COLO668 (cell line): ENCODE measurements around the gene PPARA.

Source experiments
- DNase-seq: peaks from one replicate; lab custom pipeline; 2025; ENCODE audit not compliant: unreplicated experiment; lab: John Stamatoyannopoulos, UW

PPARA gene

DNA sequence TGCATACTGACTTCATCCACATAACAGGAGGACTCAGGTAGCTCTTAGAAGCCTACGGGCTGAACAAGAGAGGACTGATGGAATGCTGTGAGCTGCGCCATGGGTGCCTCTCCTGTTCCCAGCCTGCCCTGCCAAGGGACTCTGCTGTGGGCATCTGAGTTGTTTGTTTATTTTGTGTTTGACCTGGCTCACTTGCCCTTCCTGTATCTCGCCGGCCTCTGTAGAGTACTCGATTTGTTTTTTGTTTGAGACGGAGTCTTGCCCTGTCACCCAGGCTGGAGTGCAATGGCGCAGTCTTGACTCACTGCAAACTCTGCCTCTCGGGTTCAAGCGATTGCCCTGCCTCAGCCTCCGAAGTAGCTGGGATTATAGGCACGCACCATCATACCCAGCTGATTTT, 119.2 kb downstream of the PPARA start:
- DNase-seq, result no peak

DNA sequence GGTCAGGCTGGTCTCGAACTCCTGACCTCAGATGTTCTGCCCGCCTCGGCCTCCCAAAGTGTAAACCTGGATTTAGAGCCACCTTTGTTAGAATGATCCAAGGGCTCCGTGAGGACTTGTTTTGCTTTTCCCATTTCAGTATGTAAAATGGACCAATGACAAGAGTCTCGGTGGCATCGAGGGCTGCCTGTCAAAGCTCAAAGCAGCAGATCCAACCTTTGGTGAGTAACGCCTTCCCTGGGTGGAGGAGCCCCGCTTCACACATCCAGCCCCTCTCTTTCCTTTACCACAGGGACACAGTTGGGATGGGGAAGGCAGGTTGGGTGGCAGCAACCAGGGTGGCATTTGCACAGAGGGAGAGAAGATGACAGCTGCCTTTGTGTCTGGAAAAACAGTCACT, 121.9 kb downstream of the PPARA start:
- no peak for DNase-seq

DNA sequence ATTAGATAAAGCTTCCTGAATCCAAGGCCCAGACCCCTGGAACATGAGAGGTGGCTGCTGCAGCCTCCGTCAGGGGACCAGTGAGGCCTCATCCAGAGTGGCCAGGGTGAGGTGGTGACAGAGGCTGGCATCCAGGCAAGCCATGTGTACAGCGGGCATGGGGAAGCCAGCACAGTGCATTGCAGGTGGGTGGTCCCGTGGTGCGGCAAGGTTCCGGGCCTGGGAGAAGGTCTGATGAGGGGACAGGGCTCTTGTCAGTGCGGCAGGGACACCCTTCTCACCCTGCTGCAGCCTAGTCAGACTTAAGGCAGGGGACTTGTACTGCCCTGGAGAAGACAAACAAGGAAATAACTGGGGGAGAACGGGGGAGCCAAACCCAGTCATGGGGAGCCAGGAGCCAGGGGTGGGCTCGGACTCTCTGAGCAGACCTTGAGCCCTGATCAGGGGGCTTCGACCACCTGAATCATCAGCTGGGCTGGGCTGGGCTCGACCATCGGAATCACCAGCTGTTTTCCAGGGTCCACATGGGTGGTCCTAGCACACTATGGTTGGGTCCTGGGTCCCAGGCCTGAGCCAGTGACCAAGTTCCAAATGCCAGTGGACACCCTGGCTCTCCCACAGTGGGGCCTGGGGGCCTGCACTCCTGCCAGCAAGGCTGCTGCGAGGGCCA, 122.6 kb downstream of the PPARA start:
- no peak for DNase-seq

DNA sequence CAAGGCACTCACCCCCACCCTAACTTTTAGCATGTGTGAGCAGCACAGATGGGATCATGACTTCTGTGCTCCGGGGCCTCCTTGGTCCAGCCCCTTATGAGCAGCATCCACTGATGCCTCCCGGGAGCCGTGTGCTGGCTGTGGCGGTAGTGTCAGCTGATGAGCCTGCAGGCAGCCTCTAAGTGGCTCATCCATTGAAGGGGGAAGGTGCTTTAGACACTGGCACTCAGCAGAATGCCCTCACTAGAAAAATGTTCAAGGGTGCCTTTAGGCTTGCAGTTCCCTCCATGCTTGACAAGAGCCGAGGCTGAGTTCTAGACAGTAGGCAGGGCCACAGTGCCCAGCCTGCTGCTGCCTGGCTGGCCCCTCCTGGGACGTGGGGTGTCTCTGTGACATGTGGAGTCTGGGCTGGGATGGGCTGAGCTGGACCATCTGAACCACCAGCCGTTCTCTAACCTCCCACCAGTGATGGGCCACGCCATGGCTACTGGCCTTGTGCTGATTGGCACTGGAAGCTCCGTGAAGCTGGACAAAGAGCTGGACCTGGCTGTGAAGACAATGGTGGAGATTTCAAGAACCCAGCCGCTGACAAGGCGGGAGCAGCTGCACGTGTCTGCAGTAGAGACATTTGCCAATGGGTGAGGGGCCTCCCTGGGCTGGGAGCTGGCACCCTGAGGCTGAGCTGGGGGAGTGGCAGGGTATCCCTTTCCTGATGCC, 123.3 kb downstream of the PPARA start:
- no peak for DNase-seq

DNA sequence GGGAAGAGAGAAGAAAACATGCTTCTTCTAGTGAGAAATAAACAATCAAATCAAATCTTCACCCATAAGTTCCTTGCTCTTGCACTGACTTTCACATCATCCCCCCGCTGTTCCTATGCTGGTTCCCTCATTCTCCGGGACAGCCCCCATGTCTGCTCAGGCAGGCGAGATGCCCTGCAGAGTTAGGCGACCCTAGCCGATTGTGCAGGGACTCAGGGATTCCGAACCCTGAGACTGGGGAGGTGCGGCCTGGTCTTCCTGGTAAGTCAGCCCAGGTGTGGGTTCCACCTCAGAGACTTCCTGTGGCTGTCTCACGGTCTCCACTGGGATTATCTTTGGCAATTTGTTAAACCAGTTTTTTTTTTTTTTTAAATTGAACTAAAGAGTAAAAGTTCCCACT, 124.1 kb downstream of the PPARA start:
- no peak for DNase-seq

DNA sequence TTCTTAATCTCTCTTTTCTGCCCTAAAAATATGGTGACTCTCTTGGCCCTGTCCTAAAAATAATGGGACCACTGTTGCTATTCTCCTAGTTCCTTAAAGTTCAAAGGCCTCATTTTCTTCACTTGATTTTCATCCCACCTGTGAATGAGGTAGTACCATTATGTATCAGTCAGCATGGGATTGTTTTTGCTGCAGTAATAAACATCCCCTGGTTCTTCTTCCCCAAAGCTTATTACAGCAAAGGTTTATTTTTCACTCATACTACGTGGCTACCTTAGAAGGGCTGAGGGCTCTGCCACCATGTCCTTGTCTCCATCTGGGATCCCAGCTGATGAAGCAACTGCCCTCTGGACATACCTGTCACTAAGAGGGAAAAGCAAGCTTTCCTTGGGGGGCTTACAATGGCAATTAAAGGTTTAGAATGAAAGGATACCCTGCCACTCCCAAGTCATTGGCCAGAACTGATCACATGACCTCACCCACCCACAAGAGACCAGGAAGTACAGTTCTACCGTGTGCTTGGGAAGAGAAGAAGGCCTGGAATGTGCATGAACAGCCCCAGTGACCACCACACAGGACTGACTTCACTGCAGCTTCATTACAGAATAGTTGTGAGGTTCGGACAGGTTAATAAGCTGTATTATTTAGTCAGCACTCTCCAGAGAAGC, 125.3 kb downstream of the PPARA start:
- DNase-seq, result no peak

DNA sequence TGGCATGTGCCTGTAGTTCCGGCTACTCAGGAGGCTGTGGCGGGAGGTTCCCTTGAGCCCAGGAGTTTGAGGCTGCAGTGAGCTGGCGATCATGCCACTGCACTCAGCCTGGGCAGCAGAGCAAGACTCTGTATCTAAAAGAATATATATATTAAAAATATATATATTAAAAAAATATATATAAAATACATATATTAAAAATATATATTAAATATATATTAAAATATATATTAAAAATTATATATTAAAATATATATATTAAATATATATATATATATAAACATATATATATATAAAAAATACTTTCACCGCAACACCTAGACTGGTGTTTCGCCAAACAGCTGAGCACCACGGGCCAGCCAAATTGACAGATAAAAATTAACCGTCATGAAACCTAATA, 126.2 kb downstream of the PPARA start:
- DNase-seq, result no peak

DNA sequence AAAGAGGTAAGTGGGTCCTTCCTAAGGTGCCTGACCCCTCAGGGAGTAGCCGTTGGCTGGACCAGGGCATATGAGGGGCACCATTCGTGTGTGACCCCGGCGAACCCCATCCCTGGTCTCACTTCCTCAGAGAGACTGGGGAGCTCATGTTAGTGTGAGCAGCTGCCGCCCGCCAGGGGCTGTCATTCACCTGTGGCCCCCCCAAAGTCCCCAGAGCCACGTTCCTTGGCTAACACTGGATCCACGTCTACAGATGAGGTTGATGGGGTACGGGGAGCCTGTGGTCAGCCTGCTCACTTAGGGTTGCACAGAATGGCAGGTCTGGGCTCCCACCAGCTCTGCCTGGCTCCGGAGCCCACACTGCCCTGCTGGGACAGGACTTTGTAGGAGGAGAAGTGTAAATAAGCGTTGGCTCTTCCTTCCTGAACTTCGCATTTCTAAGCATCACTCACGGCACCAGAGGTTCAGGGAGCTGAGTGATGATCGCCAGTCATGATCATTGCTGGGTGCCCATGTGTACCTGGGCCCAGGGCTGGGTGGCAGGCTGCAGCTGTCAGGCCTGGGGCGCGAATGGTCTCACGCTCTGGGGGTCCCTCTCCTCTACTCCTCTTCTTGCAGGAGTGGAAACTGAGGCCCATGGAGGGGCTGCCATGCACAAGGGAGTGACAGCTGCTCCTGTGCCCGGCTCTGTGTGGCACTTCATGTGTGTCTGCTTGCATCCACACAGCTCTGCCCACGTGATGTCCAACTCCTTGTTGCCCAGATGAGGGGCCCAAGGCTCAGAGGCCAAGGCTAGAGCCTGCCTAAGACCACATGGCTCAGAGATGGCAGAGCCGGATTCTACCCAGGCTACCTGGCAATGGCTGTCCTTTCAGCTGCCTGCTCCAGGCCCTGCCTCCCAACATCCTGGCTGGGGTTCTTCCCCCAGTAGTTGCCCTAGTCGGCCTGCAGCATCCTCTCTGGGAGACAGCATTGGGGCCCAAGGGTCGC, 128.6 kb downstream of the PPARA start:
- DNase-seq, result no peak

DNA sequence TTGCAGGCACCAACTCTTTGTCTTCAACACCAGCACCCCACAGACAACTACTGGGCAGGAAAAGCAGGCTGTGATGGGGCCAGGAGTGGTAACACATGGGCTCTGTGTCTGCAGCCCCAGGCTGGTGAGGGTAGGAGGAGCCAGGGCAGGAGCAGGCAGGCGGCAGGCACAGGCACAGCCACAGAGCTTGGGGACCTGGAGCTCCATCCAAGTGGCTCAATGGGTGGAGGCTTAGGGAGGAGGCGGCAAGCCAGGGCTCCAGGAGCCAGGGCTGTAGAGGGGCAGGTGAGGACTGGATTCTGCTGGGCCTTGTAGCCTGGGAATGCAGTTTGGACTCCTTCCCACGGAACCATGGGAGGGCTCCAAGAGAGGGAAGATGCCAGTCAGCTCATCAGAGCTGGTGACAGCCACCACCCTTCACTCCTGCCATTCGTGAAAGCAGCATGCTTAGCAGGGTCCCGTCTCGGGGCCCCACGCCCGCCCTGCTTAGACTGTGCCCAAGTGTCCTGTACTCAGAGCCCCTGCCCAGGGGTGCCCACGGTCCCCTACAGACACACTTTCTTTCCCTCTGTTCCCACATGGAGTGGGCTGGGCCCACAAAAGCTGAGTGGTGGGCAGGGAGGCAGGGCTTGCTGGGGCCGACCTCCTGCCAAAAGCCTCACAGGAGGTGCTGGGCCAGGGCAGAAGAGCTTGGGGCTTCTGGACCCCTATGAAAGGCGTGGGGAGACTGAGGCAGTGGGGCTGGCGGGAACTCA, 129.9 kb downstream of the PPARA start:
- no peak for DNase-seq

DNA sequence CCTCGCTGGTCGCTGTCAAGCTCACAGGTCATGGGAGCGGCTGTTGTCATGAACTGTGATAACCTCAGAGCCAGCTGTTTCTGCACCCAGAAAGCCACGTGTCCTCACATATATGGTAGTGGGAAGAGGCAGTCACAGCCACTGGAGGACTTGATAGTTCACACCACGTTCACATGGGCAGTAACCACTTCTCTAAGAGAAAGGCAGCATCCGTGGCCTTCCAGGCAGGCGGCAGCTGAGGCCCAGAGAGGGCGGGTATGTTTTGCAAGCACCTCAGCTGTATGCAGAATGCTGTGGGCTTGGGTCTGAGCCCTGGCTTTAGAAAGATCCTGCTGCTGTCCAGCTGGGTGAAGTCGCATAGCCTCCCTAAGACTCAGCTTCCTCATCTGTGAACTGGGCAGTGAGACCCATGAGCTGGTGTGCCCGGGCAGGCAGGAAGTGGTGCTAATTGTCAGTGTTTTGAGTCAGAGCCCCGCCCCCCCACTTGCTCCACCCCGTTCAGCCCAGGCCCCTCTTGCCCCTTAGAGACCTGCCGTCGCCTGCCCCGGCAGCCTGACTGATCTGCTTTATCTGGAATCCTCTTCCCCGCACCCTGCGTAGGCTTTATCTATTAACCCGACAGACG, 130.8 kb downstream of the PPARA start:
- DNase-seq, result no peak

DNA sequence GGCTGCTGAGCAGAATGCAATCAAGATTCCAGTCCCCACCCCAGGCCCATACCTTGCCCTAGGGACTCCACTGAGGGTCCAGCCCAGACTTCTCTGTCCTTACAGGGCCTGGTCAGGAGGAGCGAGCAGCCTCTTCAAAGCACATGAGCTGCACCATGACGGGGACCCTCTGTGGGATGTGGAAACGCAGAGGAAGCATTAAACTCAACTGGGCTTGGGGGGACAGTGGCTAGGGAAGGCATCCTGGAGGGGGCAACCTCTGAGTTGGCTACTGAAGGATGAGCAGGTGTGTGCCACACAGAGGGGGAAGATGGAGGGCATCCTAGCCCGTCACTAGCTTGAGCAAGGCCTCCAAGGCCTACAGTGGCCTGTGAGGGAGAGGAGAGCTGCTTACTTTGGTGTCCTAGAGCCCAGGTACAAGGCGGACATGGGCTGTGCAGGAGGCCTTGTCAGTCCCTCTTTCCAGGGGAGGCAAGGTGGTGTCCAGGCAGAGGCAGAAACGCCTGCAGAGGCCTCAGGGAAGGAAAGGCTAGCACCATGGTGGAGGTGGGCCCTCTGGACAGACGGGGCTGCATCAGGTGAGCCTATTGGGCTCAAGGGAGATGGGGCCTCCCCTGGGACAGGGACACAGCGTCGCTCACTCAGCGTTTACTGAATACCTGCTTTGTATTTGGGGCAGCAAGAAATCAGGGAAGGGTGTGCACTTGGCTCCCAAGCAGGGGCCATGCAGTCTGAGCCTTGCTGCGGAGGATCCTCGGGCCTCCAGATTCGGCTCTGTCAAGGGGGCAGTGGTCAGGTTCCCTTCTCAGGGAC, 131.7 kb downstream of the PPARA start:
- DNase-seq, result no peak

DNA sequence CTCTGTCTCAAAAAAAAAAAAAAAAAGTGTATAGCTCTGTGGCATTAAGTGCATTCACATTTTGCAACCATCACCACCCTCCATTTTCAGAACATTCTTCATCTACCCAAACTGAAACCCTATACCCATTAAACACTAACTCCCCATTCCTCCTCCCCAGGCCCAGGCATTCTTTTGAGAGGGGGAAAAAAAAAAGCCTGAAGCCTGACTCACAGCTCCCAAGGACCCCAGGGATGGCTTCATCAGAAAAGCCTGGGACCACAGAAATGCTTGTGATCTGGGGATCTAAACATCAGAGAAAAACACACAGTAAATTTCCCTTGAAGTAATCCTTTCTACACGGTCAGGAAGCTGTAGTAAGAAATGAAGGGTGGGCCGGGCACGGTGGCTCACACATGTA, 135.7 kb downstream of the PPARA start:
- DNase-seq, result no peak

DNA sequence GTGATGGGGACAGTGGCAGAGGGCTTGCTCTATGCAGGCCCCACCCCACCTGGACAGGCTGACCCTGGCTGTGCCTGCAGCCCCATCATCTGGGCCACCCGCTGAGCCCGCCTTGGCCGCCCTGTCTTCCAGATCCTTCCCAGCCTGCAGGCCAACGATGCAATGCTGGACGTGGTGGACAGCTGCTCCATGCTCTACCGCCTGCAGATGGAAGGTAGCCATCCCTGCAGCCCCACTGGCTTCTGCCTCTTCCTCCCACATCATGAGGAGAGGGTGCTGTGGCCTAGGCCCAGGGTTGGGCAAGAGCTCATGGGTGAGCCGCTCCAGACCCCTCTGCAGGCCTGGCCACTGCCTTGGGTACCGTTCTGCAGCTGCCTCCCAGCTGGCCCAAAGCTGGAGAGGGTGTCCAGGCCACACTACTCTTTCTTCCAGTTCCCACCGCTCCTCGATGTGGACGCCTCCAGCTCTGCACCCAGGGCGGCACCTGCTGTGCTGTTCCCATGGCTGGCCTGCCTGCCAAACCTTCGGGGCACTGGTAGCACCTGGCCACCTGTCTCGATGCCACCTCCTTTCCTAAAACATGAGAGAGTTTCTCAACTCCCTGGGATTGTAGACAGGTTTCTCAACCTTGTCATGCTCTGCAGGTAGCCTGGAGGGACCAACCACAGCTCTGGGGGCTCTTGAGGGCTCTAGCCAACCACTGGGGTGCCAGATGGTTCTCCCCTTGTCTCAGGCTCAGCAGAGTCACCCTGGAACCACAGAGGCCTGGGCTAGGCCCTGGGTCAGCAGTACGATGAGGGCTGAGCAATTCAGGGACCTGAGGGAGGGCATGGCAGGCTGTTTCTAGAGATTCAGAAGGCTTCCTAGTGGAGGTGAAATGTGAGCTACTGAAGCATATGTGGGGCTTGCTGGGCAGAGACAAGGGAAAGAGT, 136.9 kb downstream of the PPARA start:
- no peak for DNase-seq

DNA sequence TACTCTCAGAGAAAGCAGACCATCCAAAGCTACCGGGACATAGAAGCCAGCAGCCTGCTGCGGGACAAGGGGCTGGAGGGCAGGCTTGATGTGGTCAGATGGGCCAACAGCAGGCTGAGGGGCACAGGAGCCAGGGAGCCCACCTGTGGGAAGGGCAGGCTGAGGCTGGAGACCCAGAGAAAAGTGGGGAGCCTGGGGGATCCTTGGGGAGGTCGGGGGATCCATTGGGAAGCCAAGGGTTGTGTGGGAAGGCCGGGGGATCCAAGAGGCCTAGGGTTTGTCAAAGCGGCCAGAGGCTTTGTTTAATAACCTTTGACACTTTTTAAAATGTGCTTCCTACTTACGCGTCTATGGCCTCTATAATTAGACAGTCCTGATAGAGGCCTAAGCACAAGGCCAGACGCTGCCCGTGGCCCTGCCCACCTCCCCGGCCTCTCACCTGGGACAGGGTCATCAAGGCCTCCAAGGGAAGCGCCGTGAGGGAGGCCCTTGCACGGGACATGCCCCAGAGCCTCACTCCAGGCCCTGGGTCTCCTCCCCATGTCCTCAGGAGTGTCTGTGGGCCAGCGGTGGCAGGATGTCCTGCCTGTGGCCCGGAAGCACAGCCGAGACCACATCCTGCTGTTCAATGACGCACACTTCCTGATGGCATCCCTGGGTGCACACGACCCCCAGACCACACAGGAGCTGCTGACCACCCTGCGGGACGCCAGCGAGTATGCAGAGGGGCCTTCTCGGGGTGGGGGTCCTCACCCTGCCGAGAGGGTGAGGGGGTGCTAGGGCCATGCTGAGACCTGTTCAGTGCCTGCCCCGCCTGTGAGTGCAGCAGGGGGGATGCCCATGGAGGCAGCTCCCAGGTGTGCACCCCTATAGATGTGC, 137.8 kb downstream of the PPARA start:
- DNase-seq, result no peak

DNA sequence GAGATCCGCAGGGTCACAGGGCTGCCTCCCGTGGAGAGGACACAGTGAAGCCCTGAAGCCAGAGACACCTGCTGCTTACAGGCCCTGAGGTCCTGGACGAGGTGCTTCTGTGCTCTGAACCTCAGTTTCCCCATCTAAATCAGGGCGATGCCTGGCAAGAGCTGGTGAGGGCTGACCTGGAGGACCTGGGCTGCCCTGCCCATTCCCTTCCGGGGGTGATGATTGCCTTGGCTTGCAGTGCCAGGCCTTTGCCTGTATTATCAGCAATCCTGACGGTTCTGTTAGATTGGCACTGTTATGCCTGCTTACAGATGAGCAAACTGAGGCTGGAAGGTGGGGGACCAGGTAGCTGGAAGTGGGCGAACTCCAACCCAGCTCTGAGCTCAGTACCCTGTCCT, 138.5 kb downstream of the PPARA start:
- no peak for DNase-seq

DNA sequence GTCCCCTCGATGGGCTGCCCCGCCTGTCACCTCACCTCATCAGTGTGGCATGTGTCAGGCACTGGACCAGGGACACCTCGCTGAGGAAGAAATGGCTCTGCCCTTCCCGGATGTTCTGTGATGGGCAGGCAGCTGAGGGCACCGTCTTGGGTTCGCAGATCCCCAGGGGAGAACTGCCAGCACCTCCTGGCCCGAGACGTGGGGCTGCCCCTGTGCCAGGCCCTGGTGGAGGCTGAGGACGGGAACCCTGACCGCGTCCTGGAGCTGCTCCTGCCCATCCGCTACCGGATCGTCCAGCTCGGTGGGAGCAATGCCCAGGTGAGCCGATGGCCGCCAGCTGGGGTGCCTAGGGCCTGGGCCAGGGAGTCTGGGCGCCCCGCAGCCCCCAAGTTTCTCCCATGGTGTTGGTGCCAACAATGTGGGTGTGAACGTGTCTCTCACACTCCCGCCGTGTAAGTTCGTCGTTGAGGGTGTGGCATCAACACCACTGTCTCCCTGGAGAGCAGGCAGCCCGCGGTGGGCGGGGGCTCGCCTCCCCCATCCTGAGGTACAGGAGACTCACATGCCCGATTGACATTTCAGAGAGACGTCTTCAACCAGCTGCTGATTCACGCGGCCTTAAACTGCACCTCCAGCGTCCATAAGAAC, 139.0 kb downstream of the PPARA start:
- DNase-seq, result no peak
